Liver (tissue), 10 donors: Measurements from ENCODE around the gene RARRES1. TPM values are rescaled to one million over a fixed set of nuclear protein-coding genes. Genes with fewer than 3 reads are reported as not detected.

ENCODE experiments used
- DNase-seq: peaks from one replicate; pipeline ENCODE4 v3.0.0-alpha.2; 2017; ENCODE audit warnings: low spot score
- H3K27ac ChIP-seq, 2 donors: one replicate each; pipeline ENCODE4 v1.7.0; 2013; ENCODE audit warnings: inconsistent platforms in 2 of 2, low read length in 2 of 2, control low read depth in 1 of 2, low read depth in 1 of 2, mild to moderate bottlenecking in 1 of 2
- H3K27me3 ChIP-seq, 4 donors: one replicate each; pipeline versions ENCODE4 v1.6.1 to v1.7.0; 2013; ENCODE audit warnings: low read length in 3 of 4, inconsistent platforms in 1 of 4, mild to moderate bottlenecking in 1 of 4, moderate library complexity in 1 of 4; ENCODE audit not compliant: control insufficient read depth in 4 of 4, insufficient read depth in 4 of 4
- H3K36me3 ChIP-seq, 4 donors: one replicate each; pipeline versions ENCODE4 v1.6.1 to v1.7.0; 2013; ENCODE audit warnings: low read length in 3 of 4, mild to moderate bottlenecking in 3 of 4, low read depth in 1 of 4, moderate library complexity in 1 of 4; ENCODE audit not compliant: control insufficient read depth in 4 of 4, insufficient read depth in 3 of 4
- H3K4me1 ChIP-seq, 4 donors: one replicate each; pipeline versions ENCODE4 v1.6.1 to v1.7.0; 2013; ENCODE audit warnings: low read length in 3 of 4, mild to moderate bottlenecking in 3 of 4, moderate library complexity in 1 of 4; ENCODE audit not compliant: control insufficient read depth in 4 of 4, insufficient read depth in 4 of 4
- H3K4me3 ChIP-seq, 3 donors: one replicate each; pipeline versions ENCODE4 v1.6.1 to v1.7.0; 2013; ENCODE audit warnings: low read length in 3 of 3, control low read depth in 1 of 3, low read depth in 1 of 3, mild to moderate bottlenecking in 1 of 3
- H3K9ac ChIP-seq, 2 donors: one replicate each; pipeline ENCODE4 v1.7.0; 2013; ENCODE audit warnings: low read length in 2 of 2, mild to moderate bottlenecking in 2 of 2, moderate library complexity in 2 of 2, control low read depth in 1 of 2, low read depth in 1 of 2
- H3K9me3 ChIP-seq, 4 donors: one replicate each; pipeline versions ENCODE4 v1.6.1 to v1.7.0; 2013; ENCODE audit warnings: low read length in 3 of 4; ENCODE audit not compliant: control insufficient read depth in 4 of 4
- FOXA2 ChIP-seq: IDR thresholded peaks from 2 replicates; pipeline ENCODE4 v1.6.1; 2016; ENCODE audit warnings: antibody characterized with exemption
- NR2F2 ChIP-seq: IDR thresholded peaks from 2 replicates; pipeline ENCODE4 v1.6.1; 2016; ENCODE audit warnings: antibody characterized with exemption
- WGBS: extraction: QIAGEN DNeasy Blood & Tissue Kit; methylation state at CpG from one replicate; pipeline ENCODE4 v1.1.7; 2013; 5-methylcytosine and 5-hydroxymethylcytosine counted together
- polyA plus RNA-seq, 2 donors: library from polyadenylated mRNA; stranded (reverse) in 1 of 2; unstranded in 1 of 2; fragments of 200-250 nt in 1 of 2; fragments of >200 nt in 1 of 2; fragmentation: Nextera tagmentation in 1 of 2; extraction: Ambion mirVana in 1 of 2; gene quantifications; one replicate each; pipeline versions ENCODE4 v1.2.1 to v1.2.3, GENCODE V29; 2013 to 2015
- small RNA-seq: library from RNA; depleted of rRNA; stranded (forward); fragments of <200 nt; gene quantifications from one replicate; pipeline ENCODE3, GENCODE V24; 2014
- total RNA-seq, 2 donors: library from RNA; depleted of rRNA; stranded (reverse); fragments of >200 nt; gene quantifications; one replicate each; pipeline ENCODE4 v1.2.3, GENCODE V29; 2014
- donor health status: healthy.
- donor health status: healthy.
- donor health status: healthy.
- donor health status: healthy.
- donor health status: healthy.

Gene RARRES1
- total and polyA plus RNA-seq, 4 donors = 0.92 to 6.9 (median 2.4) TPM

GRCh38 chr3:158649791-158650190, 82.5 kb downstream of the RARRES1 start:
- peak; percentile 25 for TF ChIP-seq NR2F2
- no peak for TF ChIP-seq FOXA2
- H3K9ac ChIP-seq = no peak overlapping the region
- WGBS = 76% methylated on average over 4 of the region's 4 CpGs
- peaks cover 2 to 13% (median 11%) of the 10 kb centered on the region in 4 donors for H3K4me1 ChIP-seq
- no peaks in the 10 kb centered on the region for H3K27me3 ChIP-seq
- H3K27ac ChIP-seq = no peak overlapping the region
- no peaks in the 10 kb centered on the region for H3K9me3 ChIP-seq
- no peak for DNase-seq
- H3K36me3 ChIP-seq = peaks cover 0 to 40% (median 26%) of the 10 kb centered on the region in 4 donors
- H3K4me3 ChIP-seq = no peak overlapping the region

Small RNAs within 50 kb of the gene (small RNA-seq; reads per million reads assigned to genes)
- not detected for gene AC080013.6

Other genes with a start within 250 kb of the RARRES1 start
- 1 to 10 TPM in 1 of 2 donors, under 1 TPM in 1; 0.25 to 3.3 TPM for gene MLF1, start 161.3 kb downstream of the RARRES1 start, total RNA-seq
- gene MLF1, start 161.3 kb downstream of the RARRES1 start, polyA plus RNA-seq = under 1 TPM; 0.20 to 0.64 TPM
- gene GFM1, start 87.9 kb downstream of the RARRES1 start, total RNA-seq = 10 to 100 TPM; 35.0 to 73.2 TPM
- gene GFM1, start 87.9 kb downstream of the RARRES1 start, polyA plus RNA-seq = 10 to 100 TPM; 33.8 to 36.5 TPM
- 10 to 100 TPM in 1 of 2 donors, 1 to 10 TPM in 1; 1.7 to 52.2 TPM for gene LXN, start 59.8 kb downstream of the RARRES1 start, total RNA-seq
- 1 to 10 TPM; 2.5 to 2.8 TPM for gene LXN, start 59.8 kb downstream of the RARRES1 start, polyA plus RNA-seq
- gene MFSD1, start 69.6 kb upstream of the RARRES1 start, total RNA-seq = 10 to 100 TPM; 74.1 to 84.7 TPM
- gene MFSD1, start 69.6 kb upstream of the RARRES1 start, polyA plus RNA-seq = 10 to 100 TPM; 30.4 to 46.5 TPM